Subcutaneous adipose tissue (tissue), 4 donors: ENCODE measurements around the gene LSP1. TPM values are rescaled to one million over a fixed set of nuclear protein-coding genes. Genes with fewer than 3 reads are reported as not detected.

Source experiments
- CTCF ChIP-seq: fragments of 450-650 bp; IDR thresholded peaks from one replicate; pipeline ENCODE4 v1.5.1; 2016; ENCODE audit warnings: low read depth, mild to moderate bottlenecking, control low read depth, antibody characterized with exemption, moderate library complexity
- total RNA-seq, 4 donors: library from RNA; depleted of rRNA; stranded (reverse); fragments of >200 nt; gene quantifications; one replicate each; pipeline ENCODE4 v1.1.0, GENCODE V29; 2016

The LSP1 gene
- total RNA-seq, 4 donors from 2014 or later, result 15.8 to 196 (median 73.4) TPM

- TF ChIP-seq CTCF, result no peak
These were observed 13.9 kb downstream of the LSP1 start for GRCh38 chr11:1866776-1867175.

- no peak for TF ChIP-seq CTCF
These were observed 14.5 kb downstream of the LSP1 start for GRCh38 chr11:1867381-1867780.

GRCh38 chr11:1868056-1868635, 15.3 kb downstream of the LSP1 start:
- no peak for TF ChIP-seq CTCF

GRCh38 chr11:1868636-1869291, 15.9 kb downstream of the LSP1 start:
- TF ChIP-seq CTCF, result no peak

- TF ChIP-seq CTCF, result no peak
These were observed 16.8 kb downstream of the LSP1 start for GRCh38 chr11:1869427-1870325.

- no peak for TF ChIP-seq CTCF
These were observed 17.4 kb downstream of the LSP1 start for GRCh38 chr11:1870326-1870696.

- no peak for TF ChIP-seq CTCF
These were observed 18.0 kb downstream of the LSP1 start for GRCh38 chr11:1870721-1871466.
